Gastrocnemius medialis (tissue), 4 donors: ENCODE data around the gene AKAP17A. TPM values are rescaled to one million over a fixed set of nuclear protein-coding genes. Genes with fewer than 3 reads are reported as not detected.

Source experiments
- ATAC-seq, 2 donors: fragments of 150-250 bp; one replicate each; pipeline ENCODE4 v1.9.1; 2016
- DNase-seq, 2 donors: peaks; one replicate each; pipeline ENCODE4 v3.0.0-alpha.2; 2019
- H3K27ac ChIP-seq, 4 donors: fragments of 200-600 bp; sonication (generic); 1 replicate in 1 of 4; 2 replicates in 3 of 4; pipeline ENCODE4 v1.5.1; 2016 to 2018; ENCODE audit warnings: mild to moderate bottlenecking in 2 of 4, moderate library complexity in 1 of 4
- H3K27me3 ChIP-seq, 3 donors: fragments of 200-600 bp; sonication (generic) in 2 of 3; 1 replicate in 1 of 3; 2 replicates in 2 of 3; pipeline versions ENCODE4 v1.5.1 to v1.6.0; 2016 to 2019; ENCODE audit warnings: mild to moderate bottlenecking in 1 of 3, moderate library complexity in 1 of 3
- H3K36me3 ChIP-seq, 2 donors: fragments of 200-600 bp; sonication (generic) in 1 of 2; one replicate each; pipeline ENCODE4 v1.5.1; 2017 to 2018
- H3K4me1 ChIP-seq, 2 donors: fragments of 200-600 bp; sonication (generic) in 1 of 2; one replicate each; pipeline ENCODE4 v1.5.1; 2016 to 2017; ENCODE audit warnings: mild to moderate bottlenecking in 2 of 2
- H3K4me3 ChIP-seq, 4 donors: fragments of 200-600 bp; sonication (generic) in 3 of 4; 1 replicate in 1 of 4; 2 replicates in 3 of 4; pipeline ENCODE4 v1.5.1; 2016 to 2019; ENCODE audit warnings: mild to moderate bottlenecking in 2 of 4
- H3K9me3 ChIP-seq, 3 donors: fragments of 200-600 bp; sonication (generic) in 2 of 3; 1 replicate in 1 of 3; 2 replicates in 2 of 3; pipeline ENCODE4 v1.5.1; 2016 to 2019
- CTCF ChIP-seq, 5 experiments: fragments of 450-650 bp in 3 of 5; fragments of 200-600 bp in 2 of 5; sonication (generic) in 2 of 5; IDR thresholded peaks in 4 of 5; conservative IDR thresholded peaks in 1 of 5; 1 replicate in 4 of 5; 2 replicates in 1 of 5; pipeline ENCODE4 v1.5.1; 2016 to 2019; ENCODE audit warnings: antibody characterized with exemption in 5 of 5, mild to moderate bottlenecking in 3 of 5, moderate library complexity in 3 of 5
- POLR2A ChIP-seq, 2 donors: fragments of 450-650 bp; IDR thresholded peaks; one replicate each; pipeline ENCODE4 v1.6.1; 2017; ENCODE audit warnings: antibody characterized with exemption in 2 of 2, mild to moderate bottlenecking in 2 of 2, moderate library complexity in 2 of 2
- in situ Hi-C, 4 donors: fragments of 200-750 bp; cut with MboI; loops; one replicate each; pipeline versions ENCODE4 v1.15.0 to v1.8.0; 2017; ENCODE audit warnings: low sequenced_read_pairs in 4 of 4
- intact Hi-C: fragments of 100-400 bp; cut with DNase I; formaldehyde crosslinking; loops from one replicate; pipeline ENCODE4 v1.15.1; 2023; ENCODE audit warnings: low total_unique reads
- total RNA-seq, 4 donors: library from RNA; depleted of rRNA; stranded (reverse); fragments of >200 nt; gene quantifications; one replicate each; pipeline versions ENCODE4 v1.1.0 to v1.2.3, GENCODE V29; 2016

The AKAP17A gene
- total RNA-seq, 4 donors from 2014 or later = 14.1 to 15.9 (median 14.5) TPM

GRCh38 chrX:1606496-1606895 lies 15.1 kb downstream of the AKAP17A start:
- Histone ChIP-seq H3K27me3 (no peaks in the 10 kb centered on the region), H3K27ac (no peak overlapping the region), H3K9me3 (no peaks in the 10 kb centered on the region), H3K4me1 (no peaks in the 10 kb centered on the region), H3K4me3 (no peak overlapping the region), H3K36me3 (peaks cover 2 to 22% of the 10 kb centered on the region in 2 donors)
- in situ Hi-C loops = no loop called here
- DNase-seq (no peak), ATAC-seq (no peak)
- TF ChIP-seq POLR2A (IDR thresholded peaks at IDR 0.05) (no peak), CTCF (IDR thresholded peaks at IDR 0.05 in 4 of 5, conservative IDR thresholded peaks at IDR 0.05 in 1 of 5) (no peak)
- intact Hi-C loops = no loop called here

- DNase-seq = no peak
- H3K27me3 ChIP-seq = no peaks in the 10 kb centered on the region
- H3K36me3 ChIP-seq = peaks cover 0 to 2% of the 10 kb centered on the region in 2 donors
- no peak for ATAC-seq
- no peaks in the 10 kb centered on the region for H3K4me1 ChIP-seq
- intact Hi-C loops = no loop called here
- no peak overlapping the region for H3K4me3 ChIP-seq
- no peak overlapping the region for H3K27ac ChIP-seq
- no peaks in the 10 kb centered on the region for H3K9me3 ChIP-seq
- in situ Hi-C loops = no loop called here
- TF ChIP-seq POLR2A (IDR thresholded peaks at IDR 0.05) (no peak), CTCF (IDR thresholded peaks at IDR 0.05 in 4 of 5, conservative IDR thresholded peaks at IDR 0.05 in 1 of 5) (no peak)
Observed at GRCh38 chrX:1609311-1609710, 17.9 kb downstream of the AKAP17A start.

GRCh38 chrX:1609762-1610161 lies 18.4 kb downstream of the AKAP17A start:
- Histone ChIP-seq H3K27me3 (no peaks in the 10 kb centered on the region), H3K27ac (no peak overlapping the region), H3K4me3 (no peak overlapping the region), H3K4me1 (no peaks in the 10 kb centered on the region), H3K36me3 (no peaks in the 10 kb centered on the region), H3K9me3 (no peaks in the 10 kb centered on the region)
- TF ChIP-seq CTCF (IDR thresholded peaks at IDR 0.05 in 4 of 5, conservative IDR thresholded peaks at IDR 0.05 in 1 of 5) (no peak), POLR2A (IDR thresholded peaks at IDR 0.05) (no peak)
- ATAC-seq (no peak), DNase-seq (no peak)
- in situ Hi-C loops = no loop called here
- intact Hi-C loops = no loop called here

DNA sequence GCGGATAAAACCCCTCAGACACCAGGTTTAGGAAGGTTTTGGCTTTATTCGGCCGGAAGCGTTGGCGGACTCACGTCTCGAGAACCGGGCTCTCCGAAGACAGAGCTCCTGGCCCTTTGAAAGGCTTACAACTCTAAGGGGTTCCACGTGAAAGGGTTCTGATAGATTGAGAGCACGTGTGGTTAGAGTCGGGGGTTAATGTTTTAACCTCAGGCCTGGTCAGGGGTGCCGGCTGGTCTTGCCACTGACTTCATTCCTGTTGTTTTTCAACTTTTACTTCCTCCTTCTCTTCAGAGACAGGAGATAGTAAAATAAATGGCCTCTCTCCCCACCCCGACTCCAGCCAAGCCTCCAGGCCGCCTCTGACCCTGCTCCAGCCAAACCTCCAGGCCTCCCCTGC lies 18.8 kb downstream of the AKAP17A start:
- ATAC-seq (no peak), DNase-seq (no peak)
- no peak overlapping the region for H3K4me3 ChIP-seq
- H3K9me3 ChIP-seq = no peaks in the 10 kb centered on the region
- intact Hi-C loops = no loop called here
- no peaks in the 10 kb centered on the region for H3K36me3 ChIP-seq
- in situ Hi-C loops = no loop called here
- H3K4me1 ChIP-seq = no peaks in the 10 kb centered on the region
- H3K27me3 ChIP-seq = no peaks in the 10 kb centered on the region
- H3K27ac ChIP-seq = no peak overlapping the region
- TF ChIP-seq POLR2A (IDR thresholded peaks at IDR 0.05) (no peak), CTCF (IDR thresholded peaks at IDR 0.05 in 4 of 5, conservative IDR thresholded peaks at IDR 0.05 in 1 of 5) (no peak)

- TF ChIP-seq POLR2A (IDR thresholded peaks at IDR 0.05) (no peak), CTCF (IDR thresholded peaks at IDR 0.05 in 4 of 5, conservative IDR thresholded peaks at IDR 0.05 in 1 of 5) (no peak)
- ATAC-seq = no peak
Observed at GRCh38 chrX:1610736-1611135, 19.3 kb downstream of the AKAP17A start.

More at GRCh38 chrX:1610736-1611135, 19.3 kb downstream of the AKAP17A start:
- no peak for DNase-seq
- no peak overlapping the region for H3K4me3 ChIP-seq
- no peaks in the 10 kb centered on the region for H3K4me1 ChIP-seq
- H3K27me3 ChIP-seq = no peaks in the 10 kb centered on the region
- intact Hi-C loops (no loop called here), in situ Hi-C loops (no loop called here)
- H3K9me3 ChIP-seq = no peaks in the 10 kb centered on the region
- H3K27ac ChIP-seq = no peak overlapping the region
- no peaks in the 10 kb centered on the region for H3K36me3 ChIP-seq
